GM21447 (cell line): Measurements from ENCODE around the gene AIM2.

Experiments used
- ATAC-seq: cut with Tn5 transposase; IDR thresholded peaks from one replicate; pipeline ENCODE4 v1.9.1; 2021; ENCODE audit not compliant: unreplicated experiment

Gene AIM2

GRCh38 chr1:159023723-159024122, 52.8 kb downstream of the AIM2 start:
- no peak for ATAC-seq

- ATAC-seq = peak; percentile 93
These were observed 61.1 kb downstream of the AIM2 start for GRCh38 chr1:159015440-159015909.

DNA sequence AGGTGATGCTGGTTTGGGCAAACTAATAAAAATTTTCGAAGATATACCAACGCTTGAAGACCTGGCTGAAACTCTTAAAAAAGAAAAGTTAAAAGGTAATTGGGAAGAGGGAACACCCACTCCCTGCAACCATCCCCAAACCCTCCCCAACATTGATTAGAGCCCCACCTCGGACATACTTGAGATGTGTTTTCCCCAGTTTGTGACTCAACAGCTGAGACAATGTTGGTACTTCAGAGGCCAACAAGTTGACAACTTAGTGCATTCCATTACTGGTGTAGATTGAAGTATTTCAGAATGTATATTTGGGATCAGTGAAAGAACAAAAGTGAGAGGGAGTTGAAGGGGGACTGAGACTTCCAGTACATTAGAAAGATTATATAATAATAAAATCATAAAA, 61.7 kb downstream of the AIM2 start:
- no peak for ATAC-seq

GRCh38 chr1:159014003-159014571, 62.5 kb downstream of the AIM2 start:
- no peak for ATAC-seq

GRCh38 chr1:159012495-159012894, 64.1 kb downstream of the AIM2 start:
- peak; percentile 29 for ATAC-seq
